ENCODE results near the gene CNTNAP2. TPM values are rescaled to one million over a fixed set of nuclear protein-coding genes. Genes with fewer than 3 reads are reported as not detected.

The CNTNAP2 gene
- total and polyA plus RNA-seq, 2 of the 4 experiments (the other 2 are of a cell fraction), result not detected

GRCh38 chr7:146136357-146136875 lies 19.8 kb downstream of the CNTNAP2 start:
- intact Hi-C loops (cut with micrococcal nuclease), result no loop called here
- no peaks in the 10 kb centered on the region for H4K20me1 ChIP-seq (ENCODE audit: insufficient read depth, low read length)

More at GRCh38 chr7:146136357-146136875, 19.8 kb downstream of the CNTNAP2 start:
- H2BK20ac ChIP-seq (ENCODE audit: low read depth, low read length), result no peak overlapping the region
- no peaks in the 10 kb centered on the region for H3K27me3 ChIP-seq (ENCODE audit: control insufficient read depth, insufficient read depth, low read length)
- CTCF ChIA-PET, result no interaction called here
- TF ChIP-seq ELK1 (IDR thresholded peaks at IDR 0.05; ENCODE audit: borderline replicate concordance, low read depth, low read length), result no peak
- no peak for TF ChIP-seq RFX5 (IDR thresholded peaks at IDR 0.05; ENCODE audit: low read depth, low read length)
- no peak for TF ChIP-seq RAD21 (IDR thresholded peaks at IDR 0.05; ENCODE audit: low read length)
- no peak for TF ChIP-seq NFE2L2 (IDR thresholded peaks at IDR 0.05; ENCODE audit: low read depth, low read length)
- TF ChIP-seq MXI1 (IDR thresholded peaks at IDR 0.05; ENCODE audit: borderline replicate concordance, low read depth, low read length), result no peak
- TF ChIP-seq RCOR1 (IDR thresholded peaks at IDR 0.05; ENCODE audit: insufficient replicate concordance, low read length), result no peak
- no peak for TF ChIP-seq CTCF (conservative IDR thresholded peaks at IDR 0.05; ENCODE audit: low read depth, low read length)
- TF ChIP-seq SMC3 (IDR thresholded peaks at IDR 0.05; ENCODE audit: low read depth, low read length), result no peak
- no peak for TF ChIP-seq MAZ (IDR thresholded peaks at IDR 0.05; ENCODE audit: borderline replicate concordance, low read depth, low read length)
- no peak for TF ChIP-seq USF2 (IDR thresholded peaks at IDR 0.05; ENCODE audit: low read depth, low read length)
- ATAC-seq (ENCODE audit: low read depth), result no peak
- H2AK5ac ChIP-seq (ENCODE audit: low read depth, low read length), result no peak overlapping the region
- H3K23ac ChIP-seq (ENCODE audit: low read depth, low read length), result no peak overlapping the region
- DNase-seq, result no peak
- H4K91ac ChIP-seq (ENCODE audit: insufficient read depth, low read depth, low read length), result no peak overlapping the region
- no TSS peak for BruUV-seq (replicated peaks)
- H2BK5ac ChIP-seq (ENCODE audit: low read depth, low read length, poor library complexity, severe bottlenecking), result no peak overlapping the region
- in situ Hi-C loops (cut with MboI; ENCODE audit: low sequenced_read_pairs) (no loop called here), dilution Hi-C loops (cut with HindIII; ENCODE audit: low sequenced_read_pairs, unreplicated experiment) (no loop called here)
- no peak overlapping the region for H3K18ac ChIP-seq (ENCODE audit: low read depth, low read length)
- H3K9ac ChIP-seq (ENCODE audit: low read depth, low read length), result no peak overlapping the region
- H3K14ac ChIP-seq (replicated peaks; ENCODE audit: low read depth, low read length), result no peak overlapping the region
- H4K5ac ChIP-seq (ENCODE audit: low read depth, low read length), result no peak overlapping the region
- H3K56ac ChIP-seq (ENCODE audit: extremely low read depth, insufficient read depth, low read length), result no peak overlapping the region
- 53% methylated on average over 4 of the region's 11 CpGs; no CpG with 5 or more reads in 1 of the 2 experiments for WGBS, 2 experiments (ENCODE audit: extremely low coverage in 2 of 2, insufficient read length in 1 of 2)
- H2AFZ ChIP-seq (replicated peaks; ENCODE audit: low read length, poor library complexity), result no peak overlapping the region
- no peak overlapping the region for H2BK120ac ChIP-seq (ENCODE audit: low read depth, low read length)
- H3K4ac ChIP-seq (ENCODE audit: low read depth, low read length), result no peak overlapping the region
- H2AK9ac ChIP-seq (replicated peaks; ENCODE audit: low read depth, low read length, poor library complexity), result no peak overlapping the region
- H3K4me3 ChIP-seq (ENCODE audit: insufficient read depth, low read depth, low read length), result no peak overlapping the region
- no peaks in the 10 kb centered on the region for H3K9me1 ChIP-seq (ENCODE audit: insufficient read depth, low read length)
- POLR2A ChIA-PET (ENCODE audit: unreplicated experiment), result no interaction called here
- H3K9me3 ChIP-seq (ENCODE audit: control insufficient read depth, insufficient read depth, low read length), result peaks cover 5% of the 10 kb centered on the region
- H3K4me1 ChIP-seq (ENCODE audit: control insufficient read depth, insufficient read depth, low read length), result no peaks in the 10 kb centered on the region
- H3K4me2 ChIP-seq (ENCODE audit: low read depth, low read length), result no peak overlapping the region
- no peaks in the 10 kb centered on the region for H3K79me1 ChIP-seq (ENCODE audit: low read depth in 1 of 2, low read length in 2 of 2)
- H4K8ac ChIP-seq (ENCODE audit: low read depth in 2 of 2, low read length in 2 of 2), result no peak overlapping the region
- no peaks in the 10 kb centered on the region for H3K36me3 ChIP-seq (ENCODE audit: control insufficient read depth, insufficient read depth, low read length)
- H2BK15ac ChIP-seq (ENCODE audit: low read depth, low read length), result no peak overlapping the region
- H3K27ac ChIP-seq (ENCODE audit: insufficient read depth, low read length), result no peak overlapping the region
